Hepatocyte (in vitro differentiated cells): ENCODE results near the gene AURKAIP1.
"Not testable (repeated sequence)": the region's sequence is repeated elsewhere in the genome, so short reads cannot be mapped to it uniquely, and the experiment has no call there.

Source experiments
- EZH2 ChIP-seq: fragments of 200-600 bp; sonication (generic); IDR thresholded peaks from 2 replicates; pipeline ENCODE4 v1.6.1; 2016; ENCODE audit warnings: antibody characterized with exemption, mild to moderate bottlenecking, borderline replicate concordance
- EZH2phosphoT487 ChIP-seq: fragments of 200-600 bp; sonication (generic); IDR thresholded peaks from one replicate; pipeline ENCODE4 v1.6.1; 2018; ENCODE audit warnings: antibody characterized with exemption, mild to moderate bottlenecking, low read depth, moderate library complexity; ENCODE audit not compliant: unreplicated experiment, severe bottlenecking
- TF ChIP-seq, protein P1 (sequence below): fragments of 200-600 bp; sonication (generic); IDR thresholded peaks from 2 replicates; pipeline ENCODE4 v1.5.1; 2016; ENCODE audit warnings: antibody characterized with exemption, mild to moderate bottlenecking; ENCODE audit not compliant: poor library complexity

- TF ChIP-seq, protein P1, sequence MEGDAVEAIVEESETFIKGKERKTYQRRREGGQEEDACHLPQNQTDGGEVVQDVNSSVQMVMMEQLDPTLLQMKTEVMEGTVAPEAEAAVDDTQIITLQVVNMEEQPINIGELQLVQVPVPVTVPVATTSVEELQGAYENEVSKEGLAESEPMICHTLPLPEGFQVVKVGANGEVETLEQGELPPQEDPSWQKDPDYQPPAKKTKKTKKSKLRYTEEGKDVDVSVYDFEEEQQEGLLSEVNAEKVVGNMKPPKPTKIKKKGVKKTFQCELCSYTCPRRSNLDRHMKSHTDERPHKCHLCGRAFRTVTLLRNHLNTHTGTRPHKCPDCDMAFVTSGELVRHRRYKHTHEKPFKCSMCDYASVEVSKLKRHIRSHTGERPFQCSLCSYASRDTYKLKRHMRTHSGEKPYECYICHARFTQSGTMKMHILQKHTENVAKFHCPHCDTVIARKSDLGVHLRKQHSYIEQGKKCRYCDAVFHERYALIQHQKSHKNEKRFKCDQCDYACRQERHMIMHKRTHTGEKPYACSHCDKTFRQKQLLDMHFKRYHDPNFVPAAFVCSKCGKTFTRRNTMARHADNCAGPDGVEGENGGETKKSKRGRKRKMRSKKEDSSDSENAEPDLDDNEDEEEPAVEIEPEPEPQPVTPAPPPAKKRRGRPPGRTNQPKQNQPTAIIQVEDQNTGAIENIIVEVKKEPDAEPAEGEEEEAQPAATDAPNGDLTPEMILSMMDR, result not testable (repeated sequence)
- TF ChIP-seq EZH2, EZH2phosphoT487: not testable (repeated sequence)
Measured at GRCh38 chr1:1385339-1385738, 10.3 kb upstream of the AURKAIP1 start.
